Lung (tissue), 12 donors: ENCODE measurements around the gene KRTAP10-10. TPM values are rescaled to one million over a fixed set of nuclear protein-coding genes. Genes with fewer than 3 reads are reported as not detected.

Experiments used
- ATAC-seq: fragments of 200-7000 bp; cut with Tn5 transposase; one replicate; pipeline ENCODE4 v1.9.1; 2020; ENCODE audit warnings: moderate number of reproducible peaks; ENCODE audit not compliant: insufficient read depth, low FRiP score
- DNase-seq, 3 donors: peaks; one replicate each; pipeline ENCODE4 v3.0.0-alpha.2; 2013 to 2017
- H3K27ac ChIP-seq, 2 donors: one replicate each; pipeline ENCODE4 v1.5.1; 2013; ENCODE audit warnings: mild to moderate bottlenecking in 2 of 2, moderate library complexity in 2 of 2, control low read depth in 1 of 2, inconsistent platforms in 1 of 2, low read depth in 1 of 2, low read length in 1 of 2
- H3K27me3 ChIP-seq, 3 donors: one replicate each; pipeline ENCODE4 v1.5.1; 2013; ENCODE audit warnings: low read length in 2 of 3; ENCODE audit not compliant: control insufficient read depth in 3 of 3, insufficient read depth in 3 of 3
- H3K36me3 ChIP-seq, 4 donors: one replicate each; pipeline ENCODE4 v1.5.1; 2013; ENCODE audit warnings: low read length in 4 of 4, mild to moderate bottlenecking in 1 of 4, moderate library complexity in 1 of 4; ENCODE audit not compliant: control insufficient read depth in 4 of 4, insufficient read depth in 4 of 4
- H3K4me1 ChIP-seq, 5 donors: one replicate each; pipeline ENCODE4 v1.5.1; 2013; ENCODE audit warnings: low read length in 5 of 5, mild to moderate bottlenecking in 2 of 5, moderate library complexity in 1 of 5; ENCODE audit not compliant: control insufficient read depth in 5 of 5, insufficient read depth in 5 of 5
- H3K4me3 ChIP-seq: one replicate; pipeline ENCODE4 v1.5.1; 2013; ENCODE audit warnings: mild to moderate bottlenecking, control low read depth, moderate library complexity
- H3K9ac ChIP-seq, 2 donors: one replicate each; pipeline ENCODE4 v1.5.1; 2013; ENCODE audit warnings: low read length in 2 of 2, control low read depth in 1 of 2; ENCODE audit not compliant: insufficient read depth in 1 of 2
- H3K9me3 ChIP-seq, 4 donors: one replicate each; pipeline ENCODE4 v1.5.1; 2013; ENCODE audit warnings: low read length in 3 of 4, mild to moderate bottlenecking in 1 of 4, moderate library complexity in 1 of 4; ENCODE audit not compliant: control insufficient read depth in 4 of 4, insufficient read depth in 3 of 4
- WGBS, 2 donors: extraction: QIAGEN DNeasy Blood & Tissue Kit; methylation state at CpG; one replicate each; pipeline ENCODE4 v1.1.7; 2013; 5-methylcytosine and 5-hydroxymethylcytosine counted together
- polyA plus RNA-seq, 2 donors: library from polyadenylated mRNA; stranded (reverse); fragments of 200-250 nt; gene quantifications; one replicate each; pipeline ENCODE4 v1.2.1, GENCODE V29; 2013
- total RNA-seq, 2 donors: library from RNA; depleted of rRNA in 1 of 2; stranded (reverse); fragments of >200 nt in 1 of 2; gene quantifications; one replicate each; pipeline ENCODE4 v1.2.1, GENCODE V29; 2014 to 2021
- TF ChIP-seq, protein P1 (sequence below): IDR thresholded peaks from 2 replicates; pipeline ENCODE4 v1.5.1; 2012; ENCODE audit warnings: mild to moderate bottlenecking; ENCODE audit errors: control extremely low read depth, extremely low read depth
- donor health status: control.
- donor health status: control.
- donor health status: Bipolar disorder and iron deficiency.
- donor health status: healthy.
- donor health status: DM: yes; HTN: yes; CAD: no.

Gene KRTAP10-10
- total and polyA plus RNA-seq, 4 donors: not detected

DNA sequence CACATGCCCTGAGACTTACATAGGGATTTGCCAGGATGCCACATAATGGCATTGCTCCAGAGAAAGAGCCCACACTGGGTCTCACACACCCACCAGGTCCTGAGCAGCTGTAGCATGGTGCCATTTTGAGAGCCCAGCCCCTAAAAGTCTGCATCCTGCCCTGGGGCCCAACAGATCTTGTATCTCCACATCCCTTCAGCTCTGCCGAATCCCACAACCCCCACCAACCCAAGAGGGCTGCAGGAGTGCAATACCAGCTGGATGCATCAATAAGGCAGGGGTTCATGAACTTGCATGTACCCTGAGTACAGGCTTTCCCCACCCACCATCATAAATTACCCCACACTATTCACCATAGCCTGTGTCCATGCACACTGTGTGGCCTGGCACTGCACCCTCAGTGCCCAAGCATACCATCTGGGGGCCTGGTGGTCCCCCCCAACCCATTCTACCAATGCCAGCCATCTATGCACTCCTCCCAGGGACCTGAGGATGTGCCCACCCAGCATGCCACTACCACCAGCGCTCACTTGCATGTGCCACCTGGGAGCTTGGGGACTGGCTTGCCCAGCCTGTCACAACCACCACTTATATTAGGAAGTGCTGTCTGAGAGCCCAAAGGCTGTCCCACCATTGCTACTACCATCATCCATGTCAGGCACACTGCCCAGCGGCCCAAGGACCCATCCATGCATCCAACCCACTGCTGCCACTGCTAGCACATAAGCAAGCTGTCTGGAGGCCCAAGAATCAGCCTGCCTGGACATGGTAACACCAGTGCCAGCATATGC, 33.7 kb downstream of the KRTAP10-10 start:
- H3K27ac ChIP-seq: no peak overlapping the region
- no peaks in the 10 kb centered on the region for H3K4me1 ChIP-seq
- H3K9me3 ChIP-seq: peaks cover 0 to 10% (median 5%) of the 10 kb centered on the region in 4 donors
- H3K36me3 ChIP-seq: no peaks in the 10 kb centered on the region
- TF ChIP-seq, protein P1, sequence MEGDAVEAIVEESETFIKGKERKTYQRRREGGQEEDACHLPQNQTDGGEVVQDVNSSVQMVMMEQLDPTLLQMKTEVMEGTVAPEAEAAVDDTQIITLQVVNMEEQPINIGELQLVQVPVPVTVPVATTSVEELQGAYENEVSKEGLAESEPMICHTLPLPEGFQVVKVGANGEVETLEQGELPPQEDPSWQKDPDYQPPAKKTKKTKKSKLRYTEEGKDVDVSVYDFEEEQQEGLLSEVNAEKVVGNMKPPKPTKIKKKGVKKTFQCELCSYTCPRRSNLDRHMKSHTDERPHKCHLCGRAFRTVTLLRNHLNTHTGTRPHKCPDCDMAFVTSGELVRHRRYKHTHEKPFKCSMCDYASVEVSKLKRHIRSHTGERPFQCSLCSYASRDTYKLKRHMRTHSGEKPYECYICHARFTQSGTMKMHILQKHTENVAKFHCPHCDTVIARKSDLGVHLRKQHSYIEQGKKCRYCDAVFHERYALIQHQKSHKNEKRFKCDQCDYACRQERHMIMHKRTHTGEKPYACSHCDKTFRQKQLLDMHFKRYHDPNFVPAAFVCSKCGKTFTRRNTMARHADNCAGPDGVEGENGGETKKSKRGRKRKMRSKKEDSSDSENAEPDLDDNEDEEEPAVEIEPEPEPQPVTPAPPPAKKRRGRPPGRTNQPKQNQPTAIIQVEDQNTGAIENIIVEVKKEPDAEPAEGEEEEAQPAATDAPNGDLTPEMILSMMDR: no peak
- WGBS, 2 donors: 69 to 70% methylated on average over 3 of the region's 3 CpGs
- no peak overlapping the region for H3K9ac ChIP-seq
- DNase-seq (no peak), ATAC-seq (no peak)
- no peaks in the 10 kb centered on the region for H3K27me3 ChIP-seq
- no peak overlapping the region for H3K4me3 ChIP-seq

DNA sequence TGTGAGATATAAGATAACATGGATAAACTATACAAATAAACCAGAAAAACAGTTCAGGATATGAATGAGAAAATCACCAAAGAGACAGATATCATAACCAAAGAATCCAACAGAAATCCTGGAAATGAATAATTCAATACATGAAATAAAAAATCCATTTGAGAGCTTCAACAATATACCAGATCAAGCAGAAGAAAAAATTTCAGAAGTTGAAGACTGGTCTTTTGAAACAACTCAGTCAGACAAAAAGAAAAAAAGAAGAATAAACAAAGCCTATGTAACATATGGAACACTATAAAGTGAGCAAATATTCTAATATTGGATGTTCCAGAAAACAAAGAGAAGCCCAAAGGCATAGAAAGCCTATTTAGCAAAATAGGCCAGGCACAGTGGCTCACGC, 34.8 kb downstream of the KRTAP10-10 start:
- no peaks in the 10 kb centered on the region for H3K4me1 ChIP-seq
- no peak overlapping the region for H3K4me3 ChIP-seq
- no peaks in the 10 kb centered on the region for H3K27me3 ChIP-seq
- H3K9ac ChIP-seq: no peak overlapping the region
- DNase-seq (no peak), ATAC-seq (no peak)
- peaks cover 0 to 10% (median 5%) of the 10 kb centered on the region in 4 donors for H3K9me3 ChIP-seq
- H3K27ac ChIP-seq: no peak overlapping the region
- WGBS, 2 donors: 85 to 93% methylated on average over 1 of the region's 1 CpG
- H3K36me3 ChIP-seq: no peaks in the 10 kb centered on the region
- TF ChIP-seq, protein P1: no peak

DNA sequence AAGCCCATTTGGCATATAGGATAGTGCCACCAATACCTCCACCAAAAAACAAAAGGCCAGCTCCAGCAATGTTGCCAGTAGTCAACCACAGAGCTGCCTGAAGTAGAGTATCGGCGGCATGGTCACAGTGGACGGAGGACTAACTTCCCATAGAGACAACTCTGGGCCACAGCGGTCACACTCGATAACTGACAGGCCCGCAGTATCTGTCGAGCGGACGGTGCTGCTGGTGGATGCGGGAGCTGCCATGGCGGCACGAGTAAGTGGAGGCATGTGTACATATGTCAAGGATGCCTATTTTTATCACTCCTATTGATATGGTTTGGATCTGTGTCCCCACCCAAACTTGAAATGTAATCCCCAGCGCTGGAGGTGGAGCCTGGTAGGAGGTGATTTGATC, 40.7 kb downstream of the KRTAP10-10 start:
- Histone ChIP-seq H3K4me3 (no peak overlapping the region), H3K4me1 (no peaks in the 10 kb centered on the region), H3K9ac (no peak overlapping the region), H3K27me3 (no peaks in the 10 kb centered on the region), H3K36me3 (no peaks in the 10 kb centered on the region), H3K9me3 (peaks cover 0 to 3% (median 1%) of the 10 kb centered on the region in 4 donors), H3K27ac (no peak overlapping the region)
- TF ChIP-seq, protein P1: no peak
- DNase-seq (no peak), ATAC-seq (no peak)
- 91 to 93% methylated on average over 13 of the region's 13 CpGs for WGBS, 2 donors
